HFFc6 (cell line): ENCODE results near the gene GLUD2. TPM values are rescaled to one million over a fixed set of nuclear protein-coding genes. Genes with fewer than 3 reads are reported as not detected.
"Not testable (repeated sequence)": the region's sequence is repeated elsewhere in the genome, so short reads cannot be mapped to it uniquely, and the experiment has no call there.

Experiments
- DNase-seq: peaks from one replicate; pipeline ENCODE4 v3.0.0-alpha.2; 2018
- H3K27ac Mint-ChIP-seq: 2 replicates; pipeline ENCODE4 v1.8.0; 2020; ENCODE audit warnings: mild to moderate bottlenecking, mixed read lengths
- H3K27me3 Mint-ChIP-seq: 2 replicates; pipeline ENCODE4 v1.8.0; 2021; ENCODE audit warnings: mild to moderate bottlenecking, moderate library complexity, mixed read lengths; ENCODE audit not compliant: insufficient read depth
- H3K36me3 Mint-ChIP-seq: 2 replicates; pipeline ENCODE4 v1.8.0; 2021; ENCODE audit warnings: low read depth, mixed read lengths
- H3K4me1 Mint-ChIP-seq: 2 replicates; pipeline ENCODE4 v1.8.0; 2020; ENCODE audit warnings: low read depth, mixed read lengths
- H3K4me3 Mint-ChIP-seq: 2 replicates; pipeline ENCODE4 v1.8.0; 2020; ENCODE audit warnings: mild to moderate bottlenecking, moderate library complexity, mixed read lengths
- H3K9me3 Mint-ChIP-seq: 2 replicates; pipeline ENCODE4 v1.8.0; 2020; ENCODE audit warnings: mild to moderate bottlenecking, mixed read lengths
- total RNA-seq, 6 experiments: library from RNA; stranded (reverse); fragmentation: NEBNext Ultra II Directional; extraction: Animal tissue kit (Norgen Biotek cat#: 25700); gene quantifications; 2 replicates in 1 of 6; 3 replicates in 5 of 6; pipeline ENCODE4 v1.2.3, GENCODE V29; 2021
- TF ChIP-seq, protein P1 (sequence below): fragments of 200-600 bp; sonication (generic); IDR thresholded peaks from 2 replicates; pipeline ENCODE4 v1.5.0; 2021; ENCODE audit warnings: antibody characterized with exemption, mild to moderate bottlenecking

GLUD2 gene
- total RNA-seq, 6 experiments from 2014 or later, result 0.26 to 0.55 (median 0.30) TPM

DNA sequence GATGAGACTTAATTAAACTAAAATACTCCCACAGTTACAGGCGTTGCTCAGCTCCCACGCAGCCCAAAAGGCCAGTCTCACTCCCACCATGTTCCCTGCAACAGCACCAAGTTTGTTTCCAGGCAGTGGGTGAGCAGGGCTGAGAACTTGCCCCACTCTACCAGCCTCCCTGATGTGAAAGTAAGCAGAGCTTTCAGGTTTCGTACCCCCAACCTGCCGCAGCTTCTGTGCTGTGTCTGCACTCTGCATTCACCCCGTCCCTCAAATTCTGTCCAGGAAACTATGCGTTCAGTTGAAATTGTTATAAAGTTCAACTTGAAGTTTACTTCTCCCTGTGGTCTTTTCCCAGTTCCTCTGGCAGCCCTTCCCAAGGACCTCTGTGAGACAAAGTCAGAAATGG is 17.2 kb downstream of the GLUD2 start:
- Mint-ChIP-seq H3K4me1 (no peaks in the 10 kb centered on the region), H3K4me3 (no peak overlapping the region), H3K27me3 (no peaks in the 10 kb centered on the region), H3K36me3 (no peaks in the 10 kb centered on the region), H3K27ac (no peak overlapping the region), H3K9me3 (no peaks in the 10 kb centered on the region)
- TF ChIP-seq, protein P1, sequence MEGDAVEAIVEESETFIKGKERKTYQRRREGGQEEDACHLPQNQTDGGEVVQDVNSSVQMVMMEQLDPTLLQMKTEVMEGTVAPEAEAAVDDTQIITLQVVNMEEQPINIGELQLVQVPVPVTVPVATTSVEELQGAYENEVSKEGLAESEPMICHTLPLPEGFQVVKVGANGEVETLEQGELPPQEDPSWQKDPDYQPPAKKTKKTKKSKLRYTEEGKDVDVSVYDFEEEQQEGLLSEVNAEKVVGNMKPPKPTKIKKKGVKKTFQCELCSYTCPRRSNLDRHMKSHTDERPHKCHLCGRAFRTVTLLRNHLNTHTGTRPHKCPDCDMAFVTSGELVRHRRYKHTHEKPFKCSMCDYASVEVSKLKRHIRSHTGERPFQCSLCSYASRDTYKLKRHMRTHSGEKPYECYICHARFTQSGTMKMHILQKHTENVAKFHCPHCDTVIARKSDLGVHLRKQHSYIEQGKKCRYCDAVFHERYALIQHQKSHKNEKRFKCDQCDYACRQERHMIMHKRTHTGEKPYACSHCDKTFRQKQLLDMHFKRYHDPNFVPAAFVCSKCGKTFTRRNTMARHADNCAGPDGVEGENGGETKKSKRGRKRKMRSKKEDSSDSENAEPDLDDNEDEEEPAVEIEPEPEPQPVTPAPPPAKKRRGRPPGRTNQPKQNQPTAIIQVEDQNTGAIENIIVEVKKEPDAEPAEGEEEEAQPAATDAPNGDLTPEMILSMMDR, result no peak
- no peak for DNase-seq

DNA sequence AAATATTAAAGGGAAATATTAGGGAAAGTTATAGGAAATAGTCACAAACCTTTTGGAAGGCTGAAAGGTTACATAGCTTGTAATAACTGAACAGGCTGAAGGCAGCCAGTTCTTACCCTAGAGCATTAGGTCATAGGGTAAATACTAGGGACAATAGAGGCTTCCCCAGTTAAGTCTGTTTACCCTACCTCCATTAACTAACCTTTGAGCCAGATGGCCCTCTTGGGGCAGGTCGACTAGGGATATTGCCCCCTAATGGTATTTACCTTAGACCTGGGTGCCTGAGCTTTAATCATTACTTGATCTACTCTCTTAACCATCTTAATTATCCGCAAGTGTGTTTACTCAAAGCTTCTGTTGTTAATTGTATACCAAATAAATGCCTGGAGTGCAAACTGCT is 36.8 kb downstream of the GLUD2 start:
- not testable (repeated sequence) for DNase-seq, H3K27me3 Mint-ChIP-seq, H3K9me3 Mint-ChIP-seq, H3K4me3 Mint-ChIP-seq, H3K27ac Mint-ChIP-seq, H3K4me1 Mint-ChIP-seq, H3K36me3 Mint-ChIP-seq

DNA sequence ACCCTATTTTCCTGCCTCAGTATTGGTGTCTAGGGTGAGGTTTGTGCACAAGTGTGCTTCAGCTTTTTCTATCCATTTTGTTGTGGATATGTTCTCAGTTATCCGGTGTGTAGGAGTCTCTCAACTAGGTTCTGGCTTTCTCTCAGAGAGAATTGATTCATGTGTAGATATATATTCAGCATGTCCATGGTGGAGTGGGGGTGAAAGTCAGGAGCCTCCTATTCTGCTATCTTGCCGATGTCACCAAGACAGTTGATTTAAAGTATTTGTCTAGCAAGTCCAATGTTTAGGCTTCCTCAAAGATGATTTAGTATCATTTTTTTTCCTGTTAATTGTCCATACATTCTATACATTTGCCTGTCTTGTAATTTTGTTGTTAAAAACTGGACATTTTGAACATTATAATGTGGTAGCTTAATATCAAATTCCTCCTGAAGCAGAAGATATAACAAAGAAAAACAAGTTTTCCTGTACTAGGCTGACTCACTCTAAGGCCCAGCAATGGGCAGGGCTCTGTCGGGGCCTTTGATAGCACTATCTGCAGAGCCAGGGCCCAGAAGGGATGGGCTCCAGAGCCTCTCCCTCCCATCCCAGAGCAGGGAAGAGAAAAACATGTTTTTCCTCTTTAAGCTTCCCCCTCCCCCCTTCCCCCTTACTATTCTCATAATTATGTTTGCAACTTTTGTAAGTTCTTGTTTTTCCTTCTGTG is 37.6 kb downstream of the GLUD2 start:
- TF ChIP-seq, protein P1, result no peak

DNA sequence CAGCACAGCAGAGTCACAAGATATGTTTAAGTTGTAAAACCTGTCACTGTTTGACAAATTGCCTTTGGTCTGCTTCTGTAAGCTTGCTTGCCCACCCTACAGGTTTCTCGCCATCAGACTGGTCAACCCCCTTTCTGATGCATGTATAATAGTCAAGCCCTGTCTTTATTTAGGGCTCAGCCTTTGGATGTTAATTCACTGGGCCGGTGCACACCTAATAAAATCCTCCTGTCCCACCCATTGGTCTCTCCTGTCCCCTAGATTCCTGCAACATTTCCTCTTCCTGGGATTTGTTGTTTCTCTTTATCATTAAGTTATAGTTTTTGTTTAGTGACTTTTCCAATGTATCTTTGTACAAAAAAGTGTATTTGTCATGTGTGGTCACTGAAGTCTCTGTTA is 38.2 kb downstream of the GLUD2 start:
- no peak for DNase-seq
- Mint-ChIP-seq H3K27ac (no peak overlapping the region), H3K4me1 (no peaks in the 10 kb centered on the region), H3K4me3 (no peak overlapping the region), H3K36me3 (no peaks in the 10 kb centered on the region), H3K27me3 (no peaks in the 10 kb centered on the region; the same call in 1 of the 2 replicates), H3K9me3 (peaks cover 8% of the 10 kb centered on the region)
- TF ChIP-seq, protein P1, result no peak

More for the DNA sequence above, 37.6 kb downstream of the GLUD2 start:
- Mint-ChIP-seq H3K27me3 (no peaks in the 10 kb centered on the region; the same call in 1 of the 2 replicates), H3K36me3 (no peaks in the 10 kb centered on the region), H3K27ac (no peak overlapping the region), H3K9me3 (peaks cover 8% of the 10 kb centered on the region), H3K4me1 (no peaks in the 10 kb centered on the region), H3K4me3 (no peak overlapping the region)
- DNase-seq, result no peak

DNA sequence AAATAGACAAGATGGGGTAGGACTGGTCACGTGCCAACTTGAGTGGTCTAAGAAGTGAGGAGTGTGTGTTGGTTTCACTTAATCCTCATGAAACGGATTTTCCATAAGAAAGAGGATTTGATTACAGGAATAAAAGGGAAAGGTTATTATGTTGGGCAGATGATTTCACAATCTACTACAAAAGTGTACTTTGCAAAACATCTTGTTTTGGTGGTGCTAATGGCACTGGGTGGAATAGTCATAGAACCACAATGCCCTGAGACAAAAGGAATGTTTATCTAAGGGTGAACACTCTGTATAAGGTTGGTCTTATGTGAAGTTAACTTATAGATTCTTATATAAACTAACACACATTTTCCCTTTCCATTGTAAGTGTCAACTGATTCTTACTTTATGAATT is 45.6 kb downstream of the GLUD2 start:
- Mint-ChIP-seq H3K27me3 (no peaks in the 10 kb centered on the region), H3K9me3 (peaks cover 3% of the 10 kb centered on the region), H3K4me3 (no peak overlapping the region), H3K36me3 (no peaks in the 10 kb centered on the region), H3K27ac (no peak overlapping the region), H3K4me1 (no peaks in the 10 kb centered on the region)
- TF ChIP-seq, protein P1, result no peak
- DNase-seq, result no peak

Other genes with a start within 250 kb of the GLUD2 start
- gene CT47B1, start 171.7 kb upstream of the GLUD2 start, total RNA-seq, result not detected
- not detected for gene CT47A11, start 110.5 kb upstream of the GLUD2 start, total RNA-seq
- not detected for gene CT47A10, start 105.6 kb upstream of the GLUD2 start, total RNA-seq
- gene CT47A9, start 100.7 kb upstream of the GLUD2 start, total RNA-seq, result not detected
- gene CT47A8, start 95.9 kb upstream of the GLUD2 start, total RNA-seq, result not detected
- gene CT47A7, start 91.0 kb upstream of the GLUD2 start, total RNA-seq, result not detected
- gene CT47A6, start 86.1 kb upstream of the GLUD2 start, total RNA-seq, result not detected
- not detected for gene CT47A5, start 81.3 kb upstream of the GLUD2 start, total RNA-seq
- not detected for gene CT47A4, start 76.4 kb upstream of the GLUD2 start, total RNA-seq
- not detected for gene CT47A3, start 71.5 kb upstream of the GLUD2 start, total RNA-seq
- gene CT47A2, start 66.7 kb upstream of the GLUD2 start, total RNA-seq, result not detected
- not detected for gene CT47A1, start 61.9 kb upstream of the GLUD2 start, total RNA-seq